GM23338 (cell line): ENCODE results near the gene NKX2-3. TPM values are rescaled to one million over a fixed set of nuclear protein-coding genes. Genes with fewer than 3 reads are reported as not detected.

Experiments
- ATAC-seq: fragments of 200-7000 bp; cut with Tn5 transposase; 3 replicates; pipeline ENCODE4 v1.9.1; 2020
- DNase-seq: peaks from one replicate; pipeline ENCODE4 v3.0.0-alpha.2; 2015; ENCODE audit warnings: low spot score
- H2AFZ ChIP-seq: fragments of 200-600 bp; sonication (generic); 2 replicates; pipeline ENCODE4 v1.8.0; 2016; ENCODE audit warnings: antibody characterized with exemption, mild to moderate bottlenecking, moderate library complexity
- H3F3A ChIP-seq: fragments of 200-600 bp; sonication (generic); replicated peaks from 2 replicates; pipeline ENCODE4 v1.8.0; 2017; ENCODE audit warnings: antibody characterized with exemption, mixed run types, low read depth
- H3K27ac ChIP-seq: fragments of 200-600 bp; sonication (generic); 2 replicates; pipeline ENCODE4 v1.6.1; 2016; ENCODE audit warnings: low read depth
- H3K27me3 ChIP-seq: fragments of 200-600 bp; sonication (generic); 2 replicates; pipeline ENCODE4 v1.8.0; 2016; ENCODE audit warnings: mild to moderate bottlenecking, mixed run types, moderate library complexity; ENCODE audit not compliant: insufficient read depth
- H3K36me3 ChIP-seq: fragments of 200-600 bp; sonication (generic); 2 replicates; pipeline ENCODE4 v1.8.0; 2016; ENCODE audit warnings: mild to moderate bottlenecking; ENCODE audit not compliant: insufficient read depth
- H3K4me1 ChIP-seq: fragments of 200-600 bp; sonication (generic); 2 replicates; pipeline ENCODE4 v1.8.0; 2016; ENCODE audit warnings: mild to moderate bottlenecking, moderate library complexity; ENCODE audit not compliant: insufficient read depth
- H3K4me2 ChIP-seq: fragments of 200-600 bp; sonication (generic); 2 replicates; pipeline ENCODE4 v1.7.1; 2017; ENCODE audit warnings: mixed run types
- H3K4me3 ChIP-seq: fragments of 200-600 bp; sonication (generic); 2 replicates; pipeline ENCODE4 v1.6.1; 2016; ENCODE audit warnings: mixed run types
- H3K79me2 ChIP-seq: fragments of 200-600 bp; sonication (generic); replicated peaks from 2 replicates; pipeline ENCODE4 v1.8.0; 2017; ENCODE audit warnings: mild to moderate bottlenecking; ENCODE audit not compliant: insufficient read depth
- H3K9me2 ChIP-seq: fragments of 200-600 bp; sonication (generic); 2 replicates; pipeline ENCODE4 v1.8.0; 2017; ENCODE audit not compliant: insufficient read depth
- H4K20me1 ChIP-seq: fragments of 200-600 bp; sonication (generic); replicated peaks from 2 replicates; pipeline ENCODE4 v1.8.0; 2017; ENCODE audit warnings: mild to moderate bottlenecking; ENCODE audit not compliant: insufficient read depth
- H3K27ac Mint-ChIP-seq: 2 replicates; pipeline ENCODE4 v1.8.0; 2020; ENCODE audit warnings: inconsistent platforms, mild to moderate bottlenecking, moderate library complexity, mixed read lengths
- H3K27me3 Mint-ChIP-seq: 3 replicates; pipeline ENCODE4 v1.8.0; 2022; ENCODE audit warnings: low read depth, mild to moderate bottlenecking, moderate library complexity, mixed read lengths, inconsistent platforms; ENCODE audit not compliant: insufficient read depth, poor library complexity
- H3K36me3 Mint-ChIP-seq: 3 replicates; pipeline ENCODE4 v1.8.0; 2021; ENCODE audit warnings: low read depth, mild to moderate bottlenecking, inconsistent platforms, moderate library complexity, mixed read lengths
- H3K4me1 Mint-ChIP-seq: 3 replicates; pipeline ENCODE4 v1.8.0; 2020; ENCODE audit warnings: mild to moderate bottlenecking, inconsistent platforms, mixed read lengths
- H3K4me3 Mint-ChIP-seq: 3 replicates; pipeline ENCODE4 v1.8.0; 2021; ENCODE audit warnings: moderate library complexity, mild to moderate bottlenecking, inconsistent platforms, mixed read lengths
- H3K9me3 Mint-ChIP-seq: 3 replicates; pipeline ENCODE4 v1.8.0; 2020; ENCODE audit warnings: moderate library complexity, mild to moderate bottlenecking, inconsistent platforms, mixed read lengths
- JUNB ChIP-seq: IDR thresholded peaks from one replicate; pipeline ENCODE4 v1.6.1; 2016; ENCODE audit warnings: antibody characterized with exemption; ENCODE audit not compliant: unreplicated experiment
- POLR2AphosphoS5 ChIP-seq: IDR thresholded peaks from 2 replicates; pipeline ENCODE4 v1.6.1; 2016; ENCODE audit warnings: antibody characterized with exemption, low read depth
- REST ChIP-seq: IDR thresholded peaks from one replicate; pipeline ENCODE4 v1.6.1; 2018; ENCODE audit warnings: antibody characterized with exemption; ENCODE audit not compliant: unreplicated experiment
- polyA plus RNA-seq: library from polyadenylated mRNA; unstranded; fragments of >200 nt; fragmentation: Nextera tagmentation; extraction: Ambion mirVana; gene quantifications from 2 replicates; pipeline ENCODE4 v1.2.1, GENCODE V29; 2016
- total RNA-seq: library from RNA; depleted of rRNA; stranded (reverse); fragments of >200 nt; shearing (Covaris generic); gene quantifications from 2 replicates; pipeline ENCODE4 v1.2.3, GENCODE V29; 2014
- TF ChIP-seq, protein P1 (sequence below): fragments of 250-450 bp; sonication (Bioruptor Pico); IDR thresholded peaks from 2 replicates; pipeline ENCODE4 v1.5.0; 2020; ENCODE audit warnings: mild to moderate bottlenecking, moderate library complexity

Gene NKX2-3
- total and polyA plus RNA-seq, 2 experiments from 2014 or later = not detected

DNA sequence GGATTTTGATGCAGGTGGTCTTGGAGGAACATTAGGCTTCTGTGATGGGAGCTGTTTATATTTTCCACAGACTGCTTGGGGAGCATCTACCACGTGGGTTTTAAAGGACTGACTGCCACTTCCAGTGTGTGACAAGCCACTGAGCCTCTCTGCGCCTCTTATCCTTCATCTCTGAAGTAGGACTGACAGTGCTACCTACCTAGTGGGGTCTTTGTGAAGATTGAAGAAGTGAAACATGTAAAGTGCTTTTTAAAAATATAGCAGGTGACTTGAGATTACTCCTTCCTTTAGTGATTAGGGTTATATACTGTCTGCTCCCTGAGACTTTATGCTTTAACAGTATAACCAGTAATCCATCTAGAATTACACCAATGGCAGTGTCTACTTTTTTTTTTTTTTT is 29.9 kb downstream of the NKX2-3 start (continued):
- TF ChIP-seq, protein P1, sequence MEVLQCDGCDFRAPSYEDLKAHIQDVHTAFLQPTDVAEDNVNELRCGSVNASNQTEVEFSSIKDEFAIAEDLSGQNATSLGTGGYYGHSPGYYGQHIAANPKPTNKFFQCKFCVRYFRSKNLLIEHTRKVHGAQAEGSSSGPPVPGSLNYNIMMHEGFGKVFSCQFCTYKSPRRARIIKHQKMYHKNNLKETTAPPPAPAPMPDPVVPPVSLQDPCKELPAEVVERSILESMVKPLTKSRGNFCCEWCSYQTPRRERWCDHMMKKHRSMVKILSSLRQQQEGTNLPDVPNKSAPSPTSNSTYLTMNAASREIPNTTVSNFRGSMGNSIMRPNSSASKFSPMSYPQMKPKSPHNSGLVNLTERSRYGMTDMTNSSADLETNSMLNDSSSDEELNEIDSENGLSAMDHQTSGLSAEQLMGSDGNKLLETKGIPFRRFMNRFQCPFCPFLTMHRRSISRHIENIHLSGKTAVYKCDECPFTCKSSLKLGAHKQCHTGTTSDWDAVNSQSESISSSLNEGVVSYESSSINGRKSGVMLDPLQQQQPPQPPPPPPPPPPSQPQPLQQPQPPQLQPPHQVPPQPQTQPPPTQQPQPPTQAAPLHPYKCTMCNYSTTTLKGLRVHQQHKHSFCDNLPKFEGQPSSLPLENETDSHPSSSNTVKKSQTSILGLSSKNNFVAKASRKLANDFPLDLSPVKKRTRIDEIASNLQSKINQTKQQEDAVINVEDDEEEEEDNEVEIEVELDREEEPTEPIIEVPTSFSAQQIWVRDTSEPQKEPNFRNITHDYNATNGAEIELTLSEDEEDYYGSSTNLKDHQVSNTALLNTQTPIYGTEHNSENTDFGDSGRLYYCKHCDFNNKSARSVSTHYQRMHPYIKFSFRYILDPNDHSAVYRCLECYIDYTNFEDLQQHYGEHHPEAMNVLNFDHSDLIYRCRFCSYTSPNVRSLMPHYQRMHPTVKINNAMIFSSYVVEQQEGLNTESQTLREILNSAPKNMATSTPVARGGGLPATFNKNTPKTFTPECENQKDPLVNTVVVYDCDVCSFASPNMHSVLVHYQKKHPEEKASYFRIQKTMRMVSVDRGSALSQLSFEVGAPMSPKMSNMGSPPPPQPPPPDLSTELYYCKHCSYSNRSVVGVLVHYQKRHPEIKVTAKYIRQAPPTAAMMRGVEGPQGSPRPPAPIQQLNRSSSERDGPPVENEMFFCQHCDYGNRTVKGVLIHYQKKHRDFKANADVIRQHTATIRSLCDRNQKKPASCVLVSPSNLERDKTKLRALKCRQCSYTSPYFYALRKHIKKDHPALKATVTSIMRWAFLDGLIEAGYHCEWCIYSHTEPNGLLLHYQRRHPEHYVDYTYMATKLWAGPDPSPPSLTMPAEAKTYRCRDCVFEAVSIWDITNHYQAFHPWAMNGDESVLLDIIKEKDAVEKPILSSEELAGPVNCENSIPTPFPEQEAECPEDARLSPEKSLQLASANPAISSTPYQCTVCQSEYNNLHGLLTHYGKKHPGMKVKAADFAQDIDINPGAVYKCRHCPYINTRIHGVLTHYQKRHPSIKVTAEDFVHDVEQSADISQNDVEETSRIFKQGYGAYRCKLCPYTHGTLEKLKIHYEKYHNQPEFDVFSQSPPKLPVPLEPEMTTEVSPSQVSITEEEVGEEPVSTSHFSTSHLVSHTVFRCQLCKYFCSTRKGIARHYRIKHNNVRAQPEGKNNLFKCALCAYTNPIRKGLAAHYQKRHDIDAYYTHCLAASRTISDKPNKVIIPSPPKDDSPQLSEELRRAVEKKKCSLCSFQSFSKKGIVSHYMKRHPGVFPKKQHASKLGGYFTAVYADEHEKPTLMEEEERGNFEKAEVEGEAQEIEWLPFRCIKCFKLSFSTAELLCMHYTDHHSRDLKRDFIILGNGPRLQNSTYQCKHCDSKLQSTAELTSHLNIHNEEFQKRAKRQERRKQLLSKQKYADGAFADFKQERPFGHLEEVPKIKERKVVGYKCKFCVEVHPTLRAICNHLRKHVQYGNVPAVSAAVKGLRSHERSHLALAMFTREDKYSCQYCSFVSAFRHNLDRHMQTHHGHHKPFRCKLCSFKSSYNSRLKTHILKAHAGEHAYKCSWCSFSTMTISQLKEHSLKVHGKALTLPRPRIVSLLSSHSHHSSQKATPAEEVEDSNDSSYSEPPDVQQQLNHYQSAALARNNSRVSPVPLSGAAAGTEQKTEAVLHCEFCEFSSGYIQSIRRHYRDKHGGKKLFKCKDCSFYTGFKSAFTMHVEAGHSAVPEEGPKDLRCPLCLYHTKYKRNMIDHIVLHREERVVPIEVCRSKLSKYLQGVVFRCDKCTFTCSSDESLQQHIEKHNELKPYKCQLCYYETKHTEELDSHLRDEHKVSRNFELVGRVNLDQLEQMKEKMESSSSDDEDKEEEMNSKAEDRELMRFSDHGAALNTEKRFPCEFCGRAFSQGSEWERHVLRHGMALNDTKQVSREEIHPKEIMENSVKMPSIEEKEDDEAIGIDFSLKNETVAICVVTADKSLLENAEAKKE (CRISPR knock-in tag) = no peak
- TF ChIP-seq POLR2AphosphoS5 = no peak
- no peak for TF ChIP-seq JUNB

- no peak for TF ChIP-seq REST
- no peaks in the 10 kb centered on the region for H4K20me1 ChIP-seq
- H3K4me2 ChIP-seq = no peak overlapping the region
- DNase-seq (no peak), ATAC-seq (no peak)
- H3K9me2 ChIP-seq = no peaks in the 10 kb centered on the region
- no peak overlapping the region for H2AFZ ChIP-seq
- H3K27ac Mint-ChIP-seq = no peak overlapping the region
- H3K4me1 ChIP-seq = peaks cover 3% of the 10 kb centered on the region; the same call in 1 of the 2 replicates
- H3K27ac ChIP-seq = no peak overlapping the region
- H3K79me2 ChIP-seq = no peaks in the 10 kb centered on the region
- no peak overlapping the region for H3K4me3 Mint-ChIP-seq
- no peak overlapping the region for H3K4me3 ChIP-seq
- no peaks in the 10 kb centered on the region for H3K36me3 Mint-ChIP-seq
- peaks cover 13% of the 10 kb centered on the region for H3K4me1 Mint-ChIP-seq
- no peaks in the 10 kb centered on the region for H3K9me3 Mint-ChIP-seq
- no peaks in the 10 kb centered on the region for H3K36me3 ChIP-seq
- H3K27me3 ChIP-seq = no peaks in the 10 kb centered on the region
- peaks cover 6% of the 10 kb centered on the region for H3K27me3 Mint-ChIP-seq
- H3F3A ChIP-seq = no peaks in the 10 kb centered on the region
Observed at GRCh38 chr10:99564361-99564760, 31.6 kb downstream of the NKX2-3 start.
